GM23338 (cell line): Measurements from ENCODE around the gene ST14. TPM values are rescaled to one million over a fixed set of nuclear protein-coding genes. Genes with fewer than 3 reads are reported as not detected.

Experiments
- ATAC-seq: fragments of 200-7000 bp; cut with Tn5 transposase; 3 replicates; pipeline ENCODE4 v1.9.1; 2020
- DNase-seq: peaks from one replicate; pipeline ENCODE4 v3.0.0-alpha.2; 2015; ENCODE audit warnings: low spot score
- H2AFZ ChIP-seq: fragments of 200-600 bp; sonication (generic); 2 replicates; pipeline ENCODE4 v1.8.0; 2016; ENCODE audit warnings: antibody characterized with exemption, mild to moderate bottlenecking, moderate library complexity
- H3F3A ChIP-seq: fragments of 200-600 bp; sonication (generic); replicated peaks from 2 replicates; pipeline ENCODE4 v1.8.0; 2017; ENCODE audit warnings: antibody characterized with exemption, mixed run types, low read depth
- H3K27ac ChIP-seq: fragments of 200-600 bp; sonication (generic); 2 replicates; pipeline ENCODE4 v1.6.1; 2016; ENCODE audit warnings: low read depth
- H3K27me3 ChIP-seq: fragments of 200-600 bp; sonication (generic); 2 replicates; pipeline ENCODE4 v1.8.0; 2016; ENCODE audit warnings: mild to moderate bottlenecking, mixed run types, moderate library complexity; ENCODE audit not compliant: insufficient read depth
- H3K36me3 ChIP-seq: fragments of 200-600 bp; sonication (generic); 2 replicates; pipeline ENCODE4 v1.8.0; 2016; ENCODE audit warnings: mild to moderate bottlenecking; ENCODE audit not compliant: insufficient read depth
- H3K4me1 ChIP-seq: fragments of 200-600 bp; sonication (generic); 2 replicates; pipeline ENCODE4 v1.8.0; 2016; ENCODE audit warnings: mild to moderate bottlenecking, moderate library complexity; ENCODE audit not compliant: insufficient read depth
- H3K4me2 ChIP-seq: fragments of 200-600 bp; sonication (generic); 2 replicates; pipeline ENCODE4 v1.7.1; 2017; ENCODE audit warnings: mixed run types
- H3K4me3 ChIP-seq: fragments of 200-600 bp; sonication (generic); 2 replicates; pipeline ENCODE4 v1.6.1; 2016; ENCODE audit warnings: mixed run types
- H3K79me2 ChIP-seq: fragments of 200-600 bp; sonication (generic); replicated peaks from 2 replicates; pipeline ENCODE4 v1.8.0; 2017; ENCODE audit warnings: mild to moderate bottlenecking; ENCODE audit not compliant: insufficient read depth
- H3K9me2 ChIP-seq: fragments of 200-600 bp; sonication (generic); 2 replicates; pipeline ENCODE4 v1.8.0; 2017; ENCODE audit not compliant: insufficient read depth
- H4K20me1 ChIP-seq: fragments of 200-600 bp; sonication (generic); replicated peaks from 2 replicates; pipeline ENCODE4 v1.8.0; 2017; ENCODE audit warnings: mild to moderate bottlenecking; ENCODE audit not compliant: insufficient read depth
- H3K27ac Mint-ChIP-seq: 2 replicates; pipeline ENCODE4 v1.8.0; 2020; ENCODE audit warnings: inconsistent platforms, mild to moderate bottlenecking, moderate library complexity, mixed read lengths
- H3K27me3 Mint-ChIP-seq: 3 replicates; pipeline ENCODE4 v1.8.0; 2022; ENCODE audit warnings: low read depth, mild to moderate bottlenecking, moderate library complexity, mixed read lengths, inconsistent platforms; ENCODE audit not compliant: insufficient read depth, poor library complexity
- H3K36me3 Mint-ChIP-seq: 3 replicates; pipeline ENCODE4 v1.8.0; 2021; ENCODE audit warnings: low read depth, mild to moderate bottlenecking, inconsistent platforms, moderate library complexity, mixed read lengths
- H3K4me1 Mint-ChIP-seq: 3 replicates; pipeline ENCODE4 v1.8.0; 2020; ENCODE audit warnings: mild to moderate bottlenecking, inconsistent platforms, mixed read lengths
- H3K4me3 Mint-ChIP-seq: 3 replicates; pipeline ENCODE4 v1.8.0; 2021; ENCODE audit warnings: moderate library complexity, mild to moderate bottlenecking, inconsistent platforms, mixed read lengths
- H3K9me3 Mint-ChIP-seq: 3 replicates; pipeline ENCODE4 v1.8.0; 2020; ENCODE audit warnings: moderate library complexity, mild to moderate bottlenecking, inconsistent platforms, mixed read lengths
- CREB1 ChIP-seq: fragments of 250-450 bp; sonication (Bioruptor Pico); IDR thresholded peaks from 2 replicates; pipeline ENCODE4 v1.5.0; 2020; ENCODE audit warnings: low read depth, mild to moderate bottlenecking, moderate library complexity
- CTCF ChIP-seq, 2 experiments: fragments of 200-600 bp in 1 of 2; sonication (generic) in 1 of 2; conservative IDR thresholded peaks; 2 replicates each; pipeline versions ENCODE4 v1.5.1 to v1.6.1; 2016 to 2017; ENCODE audit warnings: antibody characterized with exemption in 2 of 2, low read depth in 2 of 2, mild to moderate bottlenecking in 2 of 2, moderate library complexity in 1 of 2
- EZH2 ChIP-seq: fragments of 200-600 bp; sonication (generic); IDR thresholded peaks from one replicate; pipeline ENCODE4 v1.8.0; 2017; ENCODE audit warnings: antibody characterized with exemption, mild to moderate bottlenecking, low read depth; ENCODE audit not compliant: unreplicated experiment
- EZH2phosphoT487 ChIP-seq: fragments of 200-600 bp; sonication (generic); IDR thresholded peaks from one replicate; pipeline ENCODE4 v1.8.1; 2018; ENCODE audit warnings: antibody characterized with exemption; ENCODE audit not compliant: unreplicated experiment
- JUNB ChIP-seq: IDR thresholded peaks from one replicate; pipeline ENCODE4 v1.6.1; 2016; ENCODE audit warnings: antibody characterized with exemption; ENCODE audit not compliant: unreplicated experiment
- NANOG ChIP-seq: IDR thresholded peaks from 2 replicates; pipeline ENCODE4 v1.6.1; 2016; ENCODE audit warnings: antibody characterized with exemption, borderline replicate concordance
- POLR2AphosphoS5 ChIP-seq: IDR thresholded peaks from 2 replicates; pipeline ENCODE4 v1.6.1; 2016; ENCODE audit warnings: antibody characterized with exemption, low read depth
- STAT1 ChIP-seq: IDR thresholded peaks from one replicate; pipeline ENCODE4 v1.6.1; 2016; ENCODE audit warnings: antibody characterized with exemption; ENCODE audit not compliant: unreplicated experiment
- ZNF114 ChIP-seq: fragments of 250-450 bp; sonication (Bioruptor Pico); IDR thresholded peaks from 2 replicates; pipeline ENCODE4 v1.5.0; 2020; ENCODE audit warnings: mild to moderate bottlenecking, moderate library complexity
- ZNF331 ChIP-seq: fragments of 250-450 bp; sonication (Bioruptor Pico); IDR thresholded peaks from 2 replicates; pipeline ENCODE4 v1.5.0; 2020; ENCODE audit warnings: low read depth, mild to moderate bottlenecking, moderate library complexity
- ZNF462 ChIP-seq: fragments of 250-450 bp; sonication (Bioruptor Pico); IDR thresholded peaks from 2 replicates; pipeline ENCODE4 v1.5.0; 2020; ENCODE audit warnings: mild to moderate bottlenecking, moderate library complexity
- polyA plus RNA-seq: library from polyadenylated mRNA; unstranded; fragments of >200 nt; fragmentation: Nextera tagmentation; extraction: Ambion mirVana; gene quantifications from 2 replicates; pipeline ENCODE4 v1.2.1, GENCODE V29; 2016
- total RNA-seq: library from RNA; depleted of rRNA; stranded (reverse); fragments of >200 nt; shearing (Covaris generic); gene quantifications from 2 replicates; pipeline ENCODE4 v1.2.3, GENCODE V29; 2014
- TF ChIP-seq, protein P1 (sequence below): IDR thresholded peaks from 2 replicates; pipeline ENCODE4 v1.6.1; 2016; ENCODE audit warnings: antibody characterized with exemption
- TF ChIP-seq, protein P2 (sequence below): IDR thresholded peaks from one replicate; pipeline ENCODE4 v1.6.1; 2018; ENCODE audit warnings: antibody characterized with exemption; ENCODE audit not compliant: unreplicated experiment

Gene ST14
- total and polyA plus RNA-seq, 2 experiments from 2014 or later = 7.9 to 32.7 TPM

DNA sequence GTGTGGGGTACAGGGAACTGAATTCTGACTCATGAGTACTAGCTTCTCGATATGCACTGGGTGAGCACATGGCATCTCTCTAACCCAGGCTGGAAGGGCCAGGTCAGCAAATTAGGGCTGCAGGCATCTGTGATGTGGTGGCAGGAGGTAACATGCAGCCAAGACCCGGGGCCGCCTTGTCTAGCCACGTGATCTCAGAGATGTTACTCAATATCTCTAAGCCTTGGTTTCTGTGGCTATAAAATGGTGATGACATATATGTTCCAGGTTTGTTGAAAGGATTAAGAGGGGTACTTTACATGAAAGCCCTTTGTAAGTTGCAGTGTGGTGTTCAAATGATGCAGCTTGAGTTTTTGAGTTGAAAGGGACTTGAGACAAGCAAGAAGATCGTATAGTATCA, 3.2 kb downstream of the ST14 start:
- H4K20me1 ChIP-seq = peaks cover 9% of the 10 kb centered on the region; the same call in 1 of the 2 replicates
- TF ChIP-seq, protein P1, sequence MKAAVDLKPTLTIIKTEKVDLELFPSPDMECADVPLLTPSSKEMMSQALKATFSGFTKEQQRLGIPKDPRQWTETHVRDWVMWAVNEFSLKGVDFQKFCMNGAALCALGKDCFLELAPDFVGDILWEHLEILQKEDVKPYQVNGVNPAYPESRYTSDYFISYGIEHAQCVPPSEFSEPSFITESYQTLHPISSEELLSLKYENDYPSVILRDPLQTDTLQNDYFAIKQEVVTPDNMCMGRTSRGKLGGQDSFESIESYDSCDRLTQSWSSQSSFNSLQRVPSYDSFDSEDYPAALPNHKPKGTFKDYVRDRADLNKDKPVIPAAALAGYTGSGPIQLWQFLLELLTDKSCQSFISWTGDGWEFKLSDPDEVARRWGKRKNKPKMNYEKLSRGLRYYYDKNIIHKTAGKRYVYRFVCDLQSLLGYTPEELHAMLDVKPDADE = no peak
- TF ChIP-seq POLR2AphosphoS5 = no peak
- no peak for TF ChIP-seq CREB1 (CRISPR knock-in tag)
- no peak for TF ChIP-seq EZH2
- TF ChIP-seq CTCF (conservative IDR thresholded peaks at IDR 0.05; ENCODE audit: low read depth in 2 of 2) = no peak
- no peak for TF ChIP-seq EZH2phosphoT487
- TF ChIP-seq JUNB = no peak
- TF ChIP-seq NANOG = no peak
- TF ChIP-seq ZNF114 (CRISPR knock-in tag) = no peak
- no peak for TF ChIP-seq ZNF331 (CRISPR knock-in tag)
- TF ChIP-seq ZNF462 (CRISPR knock-in tag) = no peak
- no peak for TF ChIP-seq STAT1
- TF ChIP-seq, protein P2, sequence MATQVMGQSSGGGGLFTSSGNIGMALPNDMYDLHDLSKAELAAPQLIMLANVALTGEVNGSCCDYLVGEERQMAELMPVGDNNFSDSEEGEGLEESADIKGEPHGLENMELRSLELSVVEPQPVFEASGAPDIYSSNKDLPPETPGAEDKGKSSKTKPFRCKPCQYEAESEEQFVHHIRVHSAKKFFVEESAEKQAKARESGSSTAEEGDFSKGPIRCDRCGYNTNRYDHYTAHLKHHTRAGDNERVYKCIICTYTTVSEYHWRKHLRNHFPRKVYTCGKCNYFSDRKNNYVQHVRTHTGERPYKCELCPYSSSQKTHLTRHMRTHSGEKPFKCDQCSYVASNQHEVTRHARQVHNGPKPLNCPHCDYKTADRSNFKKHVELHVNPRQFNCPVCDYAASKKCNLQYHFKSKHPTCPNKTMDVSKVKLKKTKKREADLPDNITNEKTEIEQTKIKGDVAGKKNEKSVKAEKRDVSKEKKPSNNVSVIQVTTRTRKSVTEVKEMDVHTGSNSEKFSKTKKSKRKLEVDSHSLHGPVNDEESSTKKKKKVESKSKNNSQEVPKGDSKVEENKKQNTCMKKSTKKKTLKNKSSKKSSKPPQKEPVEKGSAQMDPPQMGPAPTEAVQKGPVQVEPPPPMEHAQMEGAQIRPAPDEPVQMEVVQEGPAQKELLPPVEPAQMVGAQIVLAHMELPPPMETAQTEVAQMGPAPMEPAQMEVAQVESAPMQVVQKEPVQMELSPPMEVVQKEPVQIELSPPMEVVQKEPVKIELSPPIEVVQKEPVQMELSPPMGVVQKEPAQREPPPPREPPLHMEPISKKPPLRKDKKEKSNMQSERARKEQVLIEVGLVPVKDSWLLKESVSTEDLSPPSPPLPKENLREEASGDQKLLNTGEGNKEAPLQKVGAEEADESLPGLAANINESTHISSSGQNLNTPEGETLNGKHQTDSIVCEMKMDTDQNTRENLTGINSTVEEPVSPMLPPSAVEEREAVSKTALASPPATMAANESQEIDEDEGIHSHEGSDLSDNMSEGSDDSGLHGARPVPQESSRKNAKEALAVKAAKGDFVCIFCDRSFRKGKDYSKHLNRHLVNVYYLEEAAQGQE = no peak
- H3K4me2 ChIP-seq = no peak overlapping the region
- ATAC-seq = no peak
- peaks cover 27% of the 10 kb centered on the region for H3K4me1 ChIP-seq
- peaks cover 42% of the 10 kb centered on the region for H3K27me3 ChIP-seq
- no peaks in the 10 kb centered on the region; the same call in 1 of the 2 replicates for H3K36me3 ChIP-seq
- no peaks in the 10 kb centered on the region for H3K9me2 ChIP-seq
- Mint-ChIP-seq H3K4me3 (no peak overlapping the region), H3K36me3 (no peaks in the 10 kb centered on the region; the same call in 2 of the 3 replicates), H3K4me1 (peaks cover 39% of the 10 kb centered on the region), H3K27ac (no peak overlapping the region), H3K27me3 (peaks cover 40% of the 10 kb centered on the region), H3K9me3 (no peaks in the 10 kb centered on the region; the same call in 2 of the 3 replicates)
- no peak overlapping the region for H2AFZ ChIP-seq
- H3F3A ChIP-seq = peaks cover 8% of the 10 kb centered on the region; the same call in 1 of the 2 replicates
- H3K27ac ChIP-seq = no peak overlapping the region
- DNase-seq = no peak
- peaks cover 8% of the 10 kb centered on the region; the same call in 1 of the 2 replicates for H3K79me2 ChIP-seq
- no peak overlapping the region for H3K4me3 ChIP-seq
